GM18868 (cell line): Measurements from ENCODE around the gene MAN1C1.

Source experiments
- ATAC-seq: cut with Tn5 transposase; IDR thresholded peaks from one replicate; pipeline ENCODE4 v1.9.1; 2021; ENCODE audit warnings: mild to moderate bottlenecking, moderate library complexity; ENCODE audit not compliant: unreplicated experiment

Gene MAN1C1

GRCh38 chr1:25809283-25809926 lies 192.8 kb downstream of the MAN1C1 start:
- no peak for ATAC-seq

GRCh38 chr1:25809929-25810328 lies 193.3 kb downstream of the MAN1C1 start:
- ATAC-seq, result no peak

- no peak for ATAC-seq
These were observed 194.0 kb downstream of the MAN1C1 start for GRCh38 chr1:25810341-25811299.

GRCh38 chr1:25811384-25812082 lies 194.9 kb downstream of the MAN1C1 start:
- no peak for ATAC-seq

- ATAC-seq, result no peak
These were observed 196.6 kb downstream of the MAN1C1 start for GRCh38 chr1:25813071-25813733.

GRCh38 chr1:25813734-25814471 lies 197.3 kb downstream of the MAN1C1 start:
- no peak for ATAC-seq

- no peak for ATAC-seq
These were observed 198.0 kb downstream of the MAN1C1 start for GRCh38 chr1:25814549-25815087.

- no peak for ATAC-seq
These were observed 198.9 kb downstream of the MAN1C1 start for GRCh38 chr1:25815208-25816111.

- no peak for ATAC-seq
These were observed 199.6 kb downstream of the MAN1C1 start for GRCh38 chr1:25816112-25816718.

- no peak for ATAC-seq
These were observed 201.4 kb downstream of the MAN1C1 start for GRCh38 chr1:25817840-25818501.

- ATAC-seq, result no peak
These were observed 202.0 kb downstream of the MAN1C1 start for GRCh38 chr1:25818569-25818968.

GRCh38 chr1:25819491-25820246 lies 203.1 kb downstream of the MAN1C1 start, which contains the start of gene MTFR1L:
MTFR1L (plus strand) TSS chr1:25819954; CDS start chr1:25823105, 3,151 bp downstream.
- peak; percentile 82 for ATAC-seq

- peak; percentile 63 for ATAC-seq
These were observed 203.9 kb downstream of the MAN1C1 start for GRCh38 chr1:25820247-25821111.

GRCh38 chr1:25821112-25821476 lies 204.5 kb downstream of the MAN1C1 start:
- no peak for ATAC-seq

- ATAC-seq, result no peak
These were observed 205.1 kb downstream of the MAN1C1 start for GRCh38 chr1:25821630-25822091.

GRCh38 chr1:25825605-25826004 lies 209.0 kb downstream of the MAN1C1 start:
- ATAC-seq, result no peak
